NCI-H146 treated with DMSO at 0.1 percent for 48 hours (cell line): Measurements from ENCODE around the gene CACNA2D1.
"Not testable (repeated sequence)": the region's sequence is repeated elsewhere in the genome, so short reads cannot be mapped to it uniquely, and the experiment has no call there.

Experiments used
- DNase-seq: peaks from one replicate; lab custom pipeline; 2025; ENCODE audit not compliant: unreplicated experiment; lab: John Stamatoyannopoulos, UW

The CACNA2D1 gene

DNA sequence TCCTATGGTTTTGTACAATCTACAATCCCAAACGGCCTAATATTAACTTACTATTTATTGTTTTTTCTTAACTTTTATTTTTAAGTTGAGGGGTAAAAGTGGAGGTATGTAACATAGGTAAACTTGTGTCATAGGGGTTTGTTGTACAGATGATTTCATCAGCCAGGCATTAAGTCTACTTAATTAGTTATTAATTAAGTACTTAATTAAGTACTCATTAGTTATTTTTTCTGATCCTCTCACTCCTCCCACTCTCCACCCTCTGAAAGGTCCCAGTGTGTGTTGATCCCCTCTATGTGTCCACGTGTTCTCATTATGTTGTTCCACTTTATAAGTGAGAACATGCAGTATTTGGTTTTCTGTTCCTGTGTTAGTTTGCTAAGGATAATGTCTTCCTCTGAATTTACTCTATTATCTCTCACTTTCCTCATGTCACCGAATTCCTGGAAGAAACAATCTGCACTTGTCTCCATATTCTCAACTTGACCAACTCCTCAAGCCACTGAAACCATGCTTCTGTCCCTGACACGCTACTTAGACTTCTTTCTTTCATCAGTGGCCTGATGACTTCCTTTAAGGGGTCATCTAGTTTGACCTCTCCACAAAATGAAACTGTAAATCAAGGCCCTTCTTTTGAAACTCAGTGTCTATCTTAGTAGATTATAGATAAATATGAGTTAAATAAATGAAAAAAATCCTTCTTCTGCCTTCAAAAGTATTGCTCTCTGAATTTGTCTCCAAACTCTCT is 9.1 kb downstream of the CACNA2D1 start:
- DNase-seq = no peak

DNA sequence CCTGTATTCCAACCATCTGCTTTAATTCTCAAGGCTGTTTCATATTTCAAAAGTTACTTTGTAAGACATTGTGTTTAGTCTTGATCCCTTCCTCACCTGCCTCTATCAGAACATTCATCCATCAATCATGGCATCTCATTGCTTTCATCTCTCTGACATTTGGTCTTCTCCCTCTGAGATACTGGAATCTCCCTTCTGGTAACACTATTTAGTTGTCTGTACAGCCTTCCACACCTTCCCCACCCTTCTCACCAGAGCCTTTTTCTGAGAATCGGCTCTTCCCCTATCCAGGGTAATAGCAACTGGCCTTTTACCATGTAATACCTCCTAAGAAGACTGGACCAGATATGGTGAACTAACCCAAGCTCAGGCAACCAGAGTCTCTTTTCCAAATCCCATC is 10.1 kb downstream of the CACNA2D1 start:
- DNase-seq = no peak

DNA sequence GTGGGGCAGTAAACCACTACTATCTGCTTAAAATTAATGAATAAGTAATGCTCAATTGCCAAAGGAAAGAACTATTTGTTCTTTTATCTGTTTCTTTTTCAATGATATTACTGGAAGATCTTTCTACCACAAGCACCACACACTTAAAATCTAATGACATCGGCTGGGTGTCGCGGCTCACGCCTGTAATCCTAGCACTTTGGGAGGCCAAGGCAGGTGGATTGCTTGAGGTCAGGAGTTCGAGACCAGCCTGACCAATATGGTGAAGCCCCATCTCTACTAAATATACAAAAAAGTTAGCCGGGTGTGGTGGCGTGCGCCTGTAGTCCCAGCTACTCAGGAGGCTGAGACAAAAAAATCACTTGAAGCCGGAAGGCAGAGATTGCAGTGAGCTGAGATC is 10.8 kb downstream of the CACNA2D1 start:
- not testable (repeated sequence) for DNase-seq

DNA sequence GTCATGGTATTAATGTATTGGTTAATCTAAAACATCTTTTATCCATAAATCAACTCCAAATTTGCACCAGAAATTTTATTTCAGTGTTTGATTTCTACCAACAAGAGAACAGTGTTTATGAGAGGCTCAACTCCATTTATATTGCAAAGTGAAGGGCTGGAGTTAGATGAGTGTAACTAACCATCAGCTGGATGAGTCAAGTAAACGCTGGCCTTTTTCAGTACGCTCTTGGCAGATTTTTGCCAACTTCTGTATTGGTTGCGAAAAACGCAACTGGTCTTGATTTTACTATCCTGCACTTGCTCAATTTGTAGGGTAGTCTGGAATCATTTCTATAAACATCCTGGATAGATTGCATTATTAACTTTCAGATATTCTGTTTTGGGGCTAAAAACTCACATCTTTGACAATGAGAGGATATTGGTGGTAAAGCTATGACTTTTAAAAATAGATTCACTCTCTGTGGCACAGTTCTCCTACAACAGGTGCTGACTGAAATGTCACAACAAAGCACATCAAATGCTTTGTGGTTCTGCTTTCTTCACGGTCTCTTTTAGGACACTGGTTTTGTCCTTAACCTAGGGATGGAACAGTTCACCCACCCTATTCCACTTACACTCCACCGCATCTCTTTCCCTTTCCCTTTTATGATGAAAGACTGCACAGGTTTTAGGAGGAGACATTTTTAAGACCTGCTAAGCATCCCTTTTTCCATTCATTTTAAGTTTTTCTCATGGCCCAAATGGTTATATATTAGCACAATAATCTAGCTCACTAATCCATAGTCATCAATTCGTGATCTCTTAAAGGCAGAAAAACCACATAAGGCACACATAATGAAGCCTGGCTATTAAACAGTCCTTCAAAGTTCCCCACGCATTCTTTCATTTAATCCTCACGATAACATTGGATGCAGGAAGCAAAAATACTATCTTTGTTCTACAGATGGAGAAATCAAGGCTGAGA is 12.8 kb downstream of the CACNA2D1 start:
- no peak for DNase-seq

DNA sequence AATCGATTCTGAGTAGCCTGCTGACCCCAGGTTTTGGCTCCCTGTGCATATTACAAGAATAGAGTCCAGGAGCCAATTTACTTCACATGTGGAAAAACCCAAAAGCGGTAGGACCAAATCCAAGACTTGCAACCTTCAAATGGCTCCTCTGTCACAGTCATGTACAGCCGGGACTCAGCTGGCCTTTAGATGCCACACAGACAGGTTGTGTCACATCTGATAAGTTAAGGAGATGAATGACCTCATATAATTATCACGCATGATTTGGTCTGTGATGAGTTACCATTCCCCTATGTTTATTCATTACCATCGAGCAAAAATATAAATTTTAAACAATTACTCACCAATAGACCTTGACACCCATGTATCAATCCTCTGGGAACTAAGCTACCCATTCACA is 14.2 kb downstream of the CACNA2D1 start:
- DNase-seq = no peak

DNA sequence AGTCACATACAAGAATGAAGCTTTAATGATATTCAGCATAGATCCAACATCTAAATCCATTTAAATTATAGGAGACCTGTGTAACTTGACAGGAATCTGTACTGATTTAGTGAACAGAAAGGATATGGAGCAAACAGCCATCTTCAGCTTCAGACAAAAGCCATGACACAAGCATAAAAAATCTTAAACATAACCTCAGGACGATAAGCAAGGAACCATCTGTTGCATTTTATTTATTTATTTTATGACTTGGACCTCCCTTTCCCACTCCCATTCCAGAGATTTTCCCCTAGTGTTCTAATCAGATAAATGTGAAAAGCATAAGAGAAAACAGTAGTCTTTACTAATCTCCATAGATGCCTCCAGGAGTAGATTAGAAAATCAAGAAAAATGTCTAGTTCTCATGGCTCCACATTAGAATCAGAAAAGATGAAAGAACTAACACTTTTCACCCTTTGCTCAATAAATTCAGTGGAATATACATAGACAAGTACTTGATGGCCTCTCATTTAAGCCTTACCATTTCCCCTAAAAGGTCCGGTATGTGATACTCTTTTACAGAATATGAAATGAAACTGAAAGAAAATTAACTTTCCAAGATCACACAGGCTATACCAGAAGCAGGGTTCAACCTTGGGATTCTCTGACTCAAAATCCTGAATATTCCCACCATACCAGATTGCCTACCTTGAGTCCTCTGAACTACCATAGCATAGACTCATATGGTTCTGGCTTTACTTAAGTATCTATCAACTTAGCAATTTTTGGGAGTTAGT is 15.2 kb downstream of the CACNA2D1 start:
- DNase-seq = no peak

DNA sequence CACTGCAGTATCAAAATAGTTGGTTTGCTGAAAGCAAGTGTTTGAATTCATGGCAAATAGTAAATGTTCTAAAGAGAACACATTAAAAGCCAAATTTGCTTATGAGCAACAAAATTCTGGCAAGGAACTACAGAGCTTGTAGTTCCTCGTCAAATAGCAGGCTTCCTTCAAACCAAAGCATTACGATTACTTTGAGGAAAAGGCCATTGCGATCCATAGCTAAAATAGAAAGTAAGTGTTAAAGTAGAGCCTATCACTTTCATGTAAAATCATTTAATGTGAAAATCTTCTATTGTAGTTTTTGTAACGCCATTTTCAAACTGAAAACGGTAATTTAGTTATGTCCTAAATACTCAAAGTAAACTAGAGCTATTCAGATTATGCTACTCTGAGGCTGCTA is 20.1 kb downstream of the CACNA2D1 start:
- no peak for DNase-seq

DNA sequence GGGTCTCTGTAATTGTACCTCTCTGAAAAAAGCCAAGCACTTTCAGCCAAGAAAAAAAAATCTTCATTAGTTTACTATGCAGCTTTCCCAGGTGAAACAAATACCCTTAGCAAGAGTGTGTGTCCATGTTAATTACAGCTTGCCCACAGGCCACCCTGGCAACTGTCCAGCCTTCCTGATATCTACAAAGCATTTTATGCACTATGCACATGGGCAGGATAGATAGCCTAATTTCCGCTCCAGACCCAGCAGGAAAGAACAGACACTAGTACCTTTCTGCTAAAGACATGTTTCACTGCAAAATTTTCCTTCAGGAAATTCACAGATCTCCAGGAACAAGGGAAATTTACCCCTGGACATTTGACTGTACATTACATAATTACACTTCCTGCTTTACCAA is 24.4 kb downstream of the CACNA2D1 start:
- peak; percentile 81 for DNase-seq

DNA sequence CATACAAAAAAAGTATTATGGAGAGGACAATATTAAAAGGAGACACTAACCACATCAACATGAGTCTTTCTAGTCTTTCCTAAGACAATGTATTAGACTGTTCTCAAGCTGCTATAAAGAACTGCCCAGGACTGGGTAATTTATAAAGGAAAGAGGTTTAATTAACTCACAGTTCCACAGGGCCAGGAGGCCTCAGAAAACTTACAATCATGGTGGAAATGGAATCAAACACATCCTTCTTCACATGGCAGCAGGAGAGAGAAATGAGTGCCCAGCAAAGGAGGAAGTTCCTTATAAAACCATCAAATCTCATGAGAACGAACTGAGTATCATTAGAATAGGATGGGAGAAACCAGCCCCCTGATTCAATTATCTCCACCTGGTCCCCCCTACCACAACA is 25.7 kb downstream of the CACNA2D1 start:
- no peak for DNase-seq

DNA sequence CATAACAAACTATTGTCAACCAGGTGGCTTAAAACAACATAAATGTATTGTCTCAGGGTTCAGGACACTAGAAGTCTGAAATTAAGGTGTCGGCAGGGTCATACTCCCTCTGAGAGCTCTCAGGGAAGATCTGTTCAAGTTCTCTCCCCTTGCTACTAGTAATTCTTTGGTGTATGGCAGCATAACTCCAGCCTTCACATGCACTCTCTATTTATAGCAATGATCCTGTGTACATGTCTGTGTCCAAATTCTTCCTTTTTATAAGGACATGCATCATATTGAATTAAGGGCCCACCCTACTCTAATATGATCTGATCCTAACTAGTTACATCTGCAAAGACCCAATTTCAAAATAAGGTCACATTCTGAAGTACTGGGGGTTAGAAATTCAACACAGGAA is 27.2 kb downstream of the CACNA2D1 start:
- no peak for DNase-seq

DNA sequence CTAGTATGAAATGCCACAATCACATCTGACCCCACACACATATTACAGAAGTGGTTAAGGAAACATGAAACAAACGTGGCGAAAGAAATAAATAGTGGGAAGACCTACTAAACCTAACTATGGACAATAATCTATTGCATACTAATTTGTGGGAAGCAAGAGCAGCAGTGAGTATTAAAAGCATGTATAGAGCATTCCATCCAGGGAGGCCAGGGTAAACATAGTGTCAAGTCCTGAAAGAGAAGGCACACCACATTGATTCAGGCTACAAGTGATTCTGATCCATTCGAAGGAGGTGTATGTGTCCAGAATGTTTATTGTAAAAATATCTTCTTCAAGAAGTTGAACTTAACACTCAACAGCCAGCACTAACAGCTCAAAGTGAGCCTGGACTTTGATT is 29.2 kb downstream of the CACNA2D1 start:
- no peak for DNase-seq

DNA sequence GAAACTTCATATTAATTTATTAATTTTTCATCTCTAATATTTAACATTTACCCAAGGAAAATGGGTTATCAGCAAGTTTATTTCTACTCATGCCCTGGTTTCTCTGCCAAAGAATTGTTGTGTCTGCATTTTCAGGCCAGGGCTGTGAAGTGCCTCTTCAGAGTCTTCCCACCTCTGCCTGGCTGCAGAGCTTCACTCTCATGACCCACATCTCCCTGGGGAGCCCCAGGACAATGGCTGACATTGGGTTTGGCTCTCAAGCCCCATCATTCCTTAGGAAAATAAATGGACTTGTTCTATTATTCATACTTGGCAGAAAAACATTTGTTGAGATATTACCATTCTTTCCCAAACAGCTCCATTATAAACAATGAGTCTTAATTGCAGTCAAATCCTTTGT is 30.3 kb downstream of the CACNA2D1 start:
- no peak for DNase-seq

DNA sequence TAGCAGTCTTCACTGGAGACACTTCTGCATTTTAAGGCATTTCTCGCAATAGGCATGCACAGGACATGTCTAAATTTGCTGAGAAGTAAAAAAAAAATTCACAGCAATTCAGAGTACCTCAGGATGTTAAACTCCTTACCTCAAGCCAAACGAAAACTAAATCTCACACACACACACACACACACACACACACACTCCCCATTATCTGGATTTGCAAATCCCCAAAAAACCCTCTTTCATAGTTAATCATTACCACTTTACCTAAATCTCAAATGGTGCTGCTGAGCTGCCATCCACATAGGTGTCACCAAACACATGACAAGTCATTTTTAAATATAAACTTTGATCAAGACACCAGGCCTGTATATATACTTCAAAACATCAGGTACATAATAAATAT is 31.8 kb downstream of the CACNA2D1 start:
- no peak for DNase-seq

DNA sequence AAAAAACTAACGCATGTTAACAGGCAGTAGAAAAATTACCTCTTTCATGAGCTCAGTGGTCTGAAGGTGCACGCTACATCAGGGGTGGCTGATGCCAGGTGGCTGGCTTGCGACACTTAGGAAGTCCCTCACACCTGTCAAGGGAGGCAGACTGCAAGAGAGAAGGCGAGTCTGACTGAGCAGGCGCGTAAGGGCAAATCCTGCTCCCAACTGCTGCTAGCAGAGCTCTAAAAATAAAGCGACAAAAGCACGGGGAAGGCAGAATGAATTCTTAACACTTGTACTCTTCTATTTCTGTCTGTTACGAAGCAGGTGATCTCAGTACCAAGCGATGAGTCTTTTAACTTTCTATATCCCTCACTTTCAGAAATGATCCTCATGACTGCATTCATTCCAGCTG is 33.1 kb downstream of the CACNA2D1 start:
- peak; percentile 40 for DNase-seq

DNA sequence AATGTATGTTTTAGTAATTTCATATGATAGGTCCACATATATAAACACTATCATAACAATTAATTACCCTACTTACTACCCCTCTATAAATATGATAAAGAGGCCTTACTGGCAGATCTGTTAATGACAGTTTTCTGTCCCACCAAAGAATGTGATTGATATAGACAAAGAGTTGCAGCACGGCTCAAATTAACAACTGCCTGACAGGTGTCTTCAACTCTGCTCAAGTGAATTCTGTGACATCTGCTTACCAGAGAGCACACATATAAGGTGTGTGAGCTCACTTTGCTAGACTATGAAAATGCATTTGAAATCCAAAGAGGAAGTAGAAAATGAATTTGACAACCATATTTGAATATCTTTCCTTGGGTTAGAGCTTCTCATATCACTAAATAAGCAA is 36.6 kb downstream of the CACNA2D1 start:
- no peak for DNase-seq

DNA sequence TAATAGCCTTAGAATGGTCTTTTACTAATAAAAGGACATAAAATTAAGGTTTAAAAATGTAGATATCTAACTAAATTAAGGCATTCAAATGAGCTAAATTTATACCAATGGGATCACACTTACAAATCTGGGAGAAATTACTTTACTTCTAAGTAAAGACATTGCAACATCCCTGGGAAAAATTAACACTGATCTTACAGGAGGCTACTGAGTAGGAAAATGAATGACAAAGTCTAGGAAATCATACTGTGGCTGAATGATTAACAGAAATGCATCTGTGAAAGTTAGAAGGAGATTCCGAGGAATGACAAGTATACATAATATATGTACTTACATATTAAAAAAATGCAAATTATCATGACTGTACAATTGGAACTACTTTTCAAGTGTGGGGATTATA is 38.3 kb downstream of the CACNA2D1 start:
- DNase-seq = no peak

DNA sequence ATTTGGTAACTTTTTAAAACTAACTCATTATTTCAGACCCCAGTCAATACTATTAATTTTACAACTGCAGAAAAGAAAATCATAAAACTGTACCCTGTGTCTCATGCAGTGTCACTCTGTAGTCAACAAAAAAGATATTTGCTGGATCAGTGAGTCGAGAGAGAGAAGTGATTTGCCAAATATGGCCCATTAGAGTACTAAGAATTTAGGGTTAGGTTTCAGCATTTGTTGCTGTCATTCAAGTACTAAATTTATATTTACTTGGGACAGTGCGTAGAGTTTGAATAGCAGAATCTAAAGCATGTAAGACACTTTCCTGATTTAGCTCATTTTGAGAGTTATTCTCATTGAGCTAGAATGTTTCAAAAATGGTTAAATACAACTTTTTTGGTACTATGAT is 38.9 kb downstream of the CACNA2D1 start:
- DNase-seq = no peak

DNA sequence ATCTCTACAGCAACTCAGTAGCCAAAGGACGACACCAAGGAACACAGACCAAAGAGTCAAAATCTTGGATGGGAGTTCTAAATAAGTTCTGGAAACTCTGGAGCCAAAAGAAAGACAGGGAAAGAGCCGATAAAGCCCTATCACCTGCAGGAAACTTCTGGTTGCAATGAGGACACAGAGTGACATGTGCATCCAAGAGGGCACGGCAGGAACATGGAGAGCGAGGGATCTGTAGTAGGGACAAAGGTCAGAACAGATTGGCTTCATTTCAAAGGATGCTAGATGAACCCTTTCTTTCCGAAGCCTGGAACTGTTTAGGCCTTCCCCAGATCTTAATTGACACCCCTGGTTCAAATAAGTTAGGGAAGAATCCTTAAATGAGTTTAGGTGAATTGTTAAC is 39.5 kb downstream of the CACNA2D1 start:
- DNase-seq = no peak

DNA sequence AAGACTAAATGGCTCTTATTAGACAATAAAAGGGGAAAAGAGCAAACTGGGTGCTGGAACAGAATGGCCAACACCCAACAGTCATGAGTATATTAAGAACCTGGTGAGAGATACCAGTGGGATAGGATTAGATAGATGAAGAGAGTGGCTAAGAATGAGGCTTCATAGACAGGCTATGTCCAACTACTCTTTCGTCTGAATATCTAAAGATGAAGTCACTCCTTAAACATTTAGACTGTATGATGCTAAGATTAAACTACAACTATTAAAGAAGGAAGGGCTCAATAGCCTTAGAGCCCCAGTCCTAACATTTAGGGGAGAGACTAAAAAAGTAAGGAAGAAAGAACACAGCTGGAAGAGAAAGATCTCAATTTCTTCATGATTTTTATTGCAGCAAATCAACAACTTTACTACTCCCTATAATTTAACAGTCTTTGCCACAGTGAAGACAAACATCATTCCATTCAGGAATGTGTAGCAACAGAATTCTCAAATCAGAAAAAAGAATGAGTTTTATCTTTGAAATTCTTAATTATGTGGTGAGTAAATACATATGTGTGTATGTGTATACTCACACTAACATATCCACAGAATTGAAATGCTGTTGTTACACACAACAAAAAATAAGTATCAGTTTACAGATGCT is 45.6 kb downstream of the CACNA2D1 start:
- DNase-seq = no peak

DNA sequence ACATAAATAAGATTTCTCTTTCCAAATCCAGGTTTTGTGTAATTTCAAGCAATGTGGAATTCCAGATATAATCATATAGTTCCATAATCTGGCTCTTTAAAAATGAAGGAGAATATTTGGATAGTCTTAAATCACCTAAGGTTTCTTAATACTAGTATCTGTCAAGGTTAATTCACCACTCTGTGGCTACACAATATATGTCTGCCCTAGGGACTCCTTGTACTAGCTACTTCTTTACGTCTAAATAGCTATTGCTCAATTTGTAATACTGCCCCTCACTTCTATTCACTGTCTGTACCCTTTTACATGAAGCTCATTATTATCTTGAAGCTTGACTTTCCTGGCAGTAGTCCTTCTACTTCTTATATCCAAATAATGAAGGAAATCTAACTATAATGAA is 47.2 kb downstream of the CACNA2D1 start:
- no peak for DNase-seq

DNA sequence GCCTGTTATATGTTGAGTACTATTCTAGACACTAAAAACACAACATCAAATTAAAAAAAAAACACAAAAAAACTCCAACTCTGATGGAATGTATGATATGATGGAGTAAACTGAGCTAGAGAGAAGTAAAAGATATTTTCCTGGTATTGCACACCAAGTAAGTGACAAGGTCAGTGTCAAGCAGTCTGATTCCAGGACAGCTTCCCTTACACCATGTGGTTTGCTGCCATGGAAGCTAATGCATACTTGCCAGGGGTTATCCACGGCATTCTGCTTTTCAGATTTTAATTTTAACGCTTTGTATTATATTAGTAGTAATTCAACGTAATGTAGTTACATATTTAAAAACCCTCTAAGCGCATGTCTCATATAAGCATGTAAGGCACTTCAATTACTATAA is 48.4 kb downstream of the CACNA2D1 start:
- DNase-seq = no peak
